ENCODE data around the gene AAGAB.

DNA sequence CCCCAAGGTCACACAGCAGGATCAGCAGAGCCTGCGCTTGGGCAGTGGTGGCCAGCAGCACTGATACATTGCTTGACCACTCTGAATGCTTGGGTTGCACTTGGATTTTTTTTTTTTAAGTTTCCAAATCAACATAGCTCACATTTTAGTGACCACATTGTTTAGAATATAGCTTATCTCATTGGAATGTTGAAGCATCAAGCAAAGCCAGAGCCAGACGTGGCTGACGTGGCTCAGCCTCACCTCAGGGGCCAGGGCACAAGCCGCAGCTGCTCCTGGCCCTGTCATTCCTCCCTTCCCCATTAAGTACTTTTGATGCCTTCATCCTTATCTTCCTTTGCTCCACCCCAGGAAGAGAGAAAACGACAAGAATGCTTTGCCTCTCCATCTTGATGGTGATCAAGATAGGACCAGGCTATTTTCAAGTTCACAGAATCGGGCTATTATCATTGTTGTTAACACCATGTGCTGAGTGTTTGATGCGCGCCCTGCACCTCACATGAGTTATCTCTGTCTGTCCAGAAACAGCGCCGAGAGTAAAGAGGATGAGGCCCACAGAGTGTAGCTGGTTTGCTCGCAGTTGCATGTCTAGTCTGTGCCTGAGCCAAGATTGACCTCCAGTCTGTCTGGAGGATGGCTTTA, 75.8 kb downstream of the AAGAB start:
- TF ChIP-seq, protein P1, sequence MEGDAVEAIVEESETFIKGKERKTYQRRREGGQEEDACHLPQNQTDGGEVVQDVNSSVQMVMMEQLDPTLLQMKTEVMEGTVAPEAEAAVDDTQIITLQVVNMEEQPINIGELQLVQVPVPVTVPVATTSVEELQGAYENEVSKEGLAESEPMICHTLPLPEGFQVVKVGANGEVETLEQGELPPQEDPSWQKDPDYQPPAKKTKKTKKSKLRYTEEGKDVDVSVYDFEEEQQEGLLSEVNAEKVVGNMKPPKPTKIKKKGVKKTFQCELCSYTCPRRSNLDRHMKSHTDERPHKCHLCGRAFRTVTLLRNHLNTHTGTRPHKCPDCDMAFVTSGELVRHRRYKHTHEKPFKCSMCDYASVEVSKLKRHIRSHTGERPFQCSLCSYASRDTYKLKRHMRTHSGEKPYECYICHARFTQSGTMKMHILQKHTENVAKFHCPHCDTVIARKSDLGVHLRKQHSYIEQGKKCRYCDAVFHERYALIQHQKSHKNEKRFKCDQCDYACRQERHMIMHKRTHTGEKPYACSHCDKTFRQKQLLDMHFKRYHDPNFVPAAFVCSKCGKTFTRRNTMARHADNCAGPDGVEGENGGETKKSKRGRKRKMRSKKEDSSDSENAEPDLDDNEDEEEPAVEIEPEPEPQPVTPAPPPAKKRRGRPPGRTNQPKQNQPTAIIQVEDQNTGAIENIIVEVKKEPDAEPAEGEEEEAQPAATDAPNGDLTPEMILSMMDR (IDR thresholded peaks at IDR 0.05) = no peak
- TF ChIP-seq EZH2phosphoT487 (IDR thresholded peaks at IDR 0.05) = no peak
